Activated T-cell treated with anti-CD3 and anti-CD28 coated beads, Interleukin-2, amount 50 U/mL, for 48 hours (primary cell): ENCODE data around the gene ARHGEF28.

ENCODE experiments used
- DNase-seq, 2 experiments: peaks; one replicate each; pipeline ENCODE4 v3.0.0-alpha.2; 2020

Gene ARHGEF28

DNA sequence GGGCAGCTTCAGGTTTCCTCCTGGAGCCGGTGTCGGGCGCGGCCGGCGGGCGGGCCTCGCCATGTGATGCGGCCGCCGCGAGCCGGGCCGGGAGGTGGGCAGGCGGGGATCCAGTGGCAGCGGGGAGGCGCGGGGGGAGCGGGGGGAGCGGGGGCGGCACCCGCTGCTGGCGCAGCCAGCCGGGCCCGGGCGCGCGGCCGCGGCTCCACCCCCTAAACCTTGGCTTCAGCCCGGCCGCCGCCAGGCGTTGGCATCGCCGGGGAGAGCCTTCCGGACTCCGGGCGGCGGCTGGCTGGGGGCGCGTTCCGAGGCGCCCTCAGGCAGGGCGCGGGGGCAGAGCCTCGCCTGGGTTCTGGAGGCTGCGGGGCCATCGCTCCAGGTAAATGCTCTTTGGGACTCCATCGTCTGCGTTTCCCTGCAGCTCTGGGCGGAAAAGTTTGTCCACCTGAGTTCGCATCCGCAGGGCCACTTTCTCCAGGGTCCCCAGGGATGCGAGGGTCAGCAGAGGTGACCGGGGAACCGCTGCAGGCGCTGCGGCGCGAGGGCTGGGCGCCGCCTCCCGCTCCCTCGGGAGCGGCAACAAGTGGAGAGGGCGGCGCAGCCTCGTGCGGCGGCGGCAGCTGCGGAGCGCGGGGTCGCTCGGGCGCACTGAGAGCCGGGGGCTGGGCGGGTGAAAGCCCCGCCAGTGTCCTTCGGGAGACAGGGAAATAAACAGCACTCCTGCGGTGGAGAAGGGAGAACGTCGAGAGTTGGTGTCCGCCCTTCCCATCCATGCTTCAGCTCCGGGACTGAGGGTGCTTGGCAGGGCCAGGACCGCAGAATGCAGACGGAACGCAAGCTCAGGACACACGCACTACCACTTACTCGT is at the start of gene ARHGEF28:
Gene ARHGEF28, plus strand, starts transcription at position 253 of the 868 bp plus-strand sequence. CDS start 58,656 bp downstream, outside the sequence.
- peak; percentile 28 to 49 for DNase-seq

- DNase-seq, result no peak
Measured at GRCh38 chr5:73582285-73583145, 43.5 kb upstream of the ARHGEF28 start.

GRCh38 chr5:73587923-73588322 is 38.1 kb upstream of the ARHGEF28 start:
- no peak for DNase-seq

DNA sequence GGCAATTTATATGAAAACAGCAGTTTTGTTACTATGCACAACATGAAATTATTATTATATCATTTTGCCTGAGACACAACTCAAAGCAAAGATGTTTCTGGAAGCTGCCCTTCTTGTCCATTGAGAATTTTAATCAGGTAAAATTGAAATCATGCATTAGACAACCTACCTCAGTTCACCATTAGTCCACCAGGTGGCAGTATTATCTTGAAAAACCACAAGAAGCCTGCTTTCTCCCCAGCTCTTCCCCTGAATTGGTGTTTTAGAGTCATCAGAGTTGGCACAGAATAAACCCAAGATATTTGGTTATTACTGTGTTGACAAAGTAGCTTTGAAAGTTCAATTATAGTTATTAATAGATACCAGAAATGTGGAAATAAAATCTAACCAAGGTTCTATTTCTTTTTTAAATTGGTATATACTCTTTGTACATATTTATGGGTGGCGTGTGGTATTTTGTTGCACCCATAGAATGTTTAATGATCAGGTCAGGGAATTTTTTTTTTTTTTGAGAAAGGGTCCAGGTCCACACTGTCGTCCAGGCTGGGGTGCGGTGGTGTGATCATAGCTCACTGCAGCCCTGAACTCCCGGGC is 34.8 kb upstream of the ARHGEF28 start:
- no peak for DNase-seq

DNA sequence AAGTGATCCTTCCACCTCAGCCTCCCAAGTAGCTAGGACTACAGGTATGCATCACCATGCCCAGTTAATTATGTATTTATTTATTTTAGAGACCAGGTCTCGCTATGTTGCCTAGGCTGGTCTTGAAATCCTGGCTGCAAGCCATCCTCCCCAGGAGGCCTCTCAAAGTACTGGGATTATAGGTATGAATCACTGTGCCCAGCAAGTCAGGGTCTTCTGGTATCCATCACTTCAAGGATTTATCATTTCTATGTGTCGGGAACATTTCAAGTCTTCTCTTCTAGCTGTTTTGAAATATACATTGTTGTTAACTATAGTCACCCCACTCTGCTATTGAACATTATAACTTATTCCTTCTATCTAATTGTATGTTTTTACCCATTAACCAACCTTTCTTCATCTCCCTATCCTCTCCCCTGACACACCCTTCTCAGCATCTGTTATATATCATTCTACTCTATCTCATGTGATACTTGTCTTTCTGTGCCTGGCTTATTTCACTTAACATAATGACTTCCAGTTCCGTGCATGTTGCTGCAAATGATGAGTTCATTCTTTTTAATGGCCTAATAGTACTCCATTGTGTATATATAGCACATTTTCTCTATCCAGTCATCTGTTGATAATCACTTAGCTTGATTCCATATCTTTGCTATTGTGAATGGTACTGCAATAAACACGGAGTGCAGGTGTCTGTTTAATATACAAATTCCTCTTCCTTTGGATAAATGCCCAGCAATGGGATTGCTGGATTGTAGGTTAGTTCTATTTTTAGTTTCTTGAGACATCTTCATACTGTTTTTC is 34.1 kb upstream of the ARHGEF28 start:
- DNase-seq, result no peak

DNA sequence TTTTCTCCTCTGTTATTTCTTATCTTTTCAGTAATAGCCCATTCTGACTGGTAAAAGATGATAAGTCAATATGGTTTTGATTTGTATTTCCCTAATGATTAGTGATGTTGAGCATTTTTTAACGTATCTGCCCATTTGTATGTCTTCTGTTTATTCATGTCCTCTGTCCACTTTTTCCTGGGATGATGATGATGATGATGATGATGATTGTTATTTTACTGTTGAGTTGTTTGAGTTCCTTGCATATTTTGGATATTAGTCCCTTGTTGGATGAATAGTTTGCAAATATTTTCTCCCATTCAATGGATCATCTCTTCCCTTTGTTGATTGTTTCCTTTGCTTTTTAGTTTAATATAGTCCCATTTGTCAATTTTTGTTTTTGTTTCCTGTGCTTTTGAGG is 33.4 kb upstream of the ARHGEF28 start:
- DNase-seq, result no peak

DNA sequence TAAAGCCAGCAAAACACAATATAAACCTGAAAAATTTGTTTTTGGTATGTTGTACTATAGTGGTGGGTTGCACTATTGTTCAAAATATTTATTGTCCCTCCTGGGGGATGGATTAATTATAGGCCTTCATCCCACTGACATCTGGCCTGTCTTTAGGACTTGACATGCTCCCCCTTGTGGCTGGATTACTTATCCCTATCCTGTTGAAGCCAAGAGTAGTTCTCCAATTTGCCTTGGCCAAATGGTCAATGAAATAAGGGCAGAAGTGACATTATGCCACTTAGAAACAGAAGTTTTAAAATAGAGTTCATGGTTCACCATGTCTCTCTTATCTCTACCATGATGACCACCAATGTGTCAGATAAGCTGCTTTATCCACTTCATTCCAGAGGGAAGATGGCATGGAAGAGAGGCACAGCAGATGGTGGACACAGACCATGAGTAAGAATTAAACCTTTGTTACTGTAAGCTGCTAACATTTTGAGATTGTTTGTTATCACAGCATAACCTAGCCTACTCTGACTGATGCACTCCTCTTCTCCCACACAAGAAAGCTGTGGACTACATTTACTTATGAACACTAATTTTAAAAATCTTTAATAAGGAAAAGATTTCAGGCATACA is 29.2 kb upstream of the ARHGEF28 start:
- no peak for DNase-seq

GRCh38 chr5:73599380-73599779 is 26.6 kb upstream of the ARHGEF28 start:
- no peak for DNase-seq

- DNase-seq, result no peak
Measured at GRCh38 chr5:73603998-73604397, 22.0 kb upstream of the ARHGEF28 start.

- no peak for DNase-seq
Measured at GRCh38 chr5:73605223-73606087, 20.5 kb upstream of the ARHGEF28 start.

GRCh38 chr5:73606206-73606753 is 19.7 kb upstream of the ARHGEF28 start:
- no peak for DNase-seq

DNA sequence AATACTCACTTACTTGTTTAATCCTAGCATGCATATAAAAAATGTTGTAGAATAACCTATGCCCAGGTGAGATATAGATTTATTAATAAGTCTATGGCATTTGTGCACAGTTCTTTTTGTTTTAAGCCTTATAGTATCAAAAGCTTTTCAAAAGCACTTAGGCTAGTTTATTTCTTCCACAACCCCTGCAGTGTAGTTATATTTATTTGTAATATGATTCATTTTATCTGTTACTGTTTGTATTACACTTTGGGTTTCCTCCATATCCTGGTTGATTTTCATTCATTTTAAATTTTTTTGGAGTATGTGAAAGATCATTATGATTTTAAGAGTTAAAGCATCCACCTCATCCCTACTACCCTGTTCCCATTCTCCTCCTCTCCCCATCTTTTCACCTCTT is 18.8 kb upstream of the ARHGEF28 start:
- no peak for DNase-seq

DNA sequence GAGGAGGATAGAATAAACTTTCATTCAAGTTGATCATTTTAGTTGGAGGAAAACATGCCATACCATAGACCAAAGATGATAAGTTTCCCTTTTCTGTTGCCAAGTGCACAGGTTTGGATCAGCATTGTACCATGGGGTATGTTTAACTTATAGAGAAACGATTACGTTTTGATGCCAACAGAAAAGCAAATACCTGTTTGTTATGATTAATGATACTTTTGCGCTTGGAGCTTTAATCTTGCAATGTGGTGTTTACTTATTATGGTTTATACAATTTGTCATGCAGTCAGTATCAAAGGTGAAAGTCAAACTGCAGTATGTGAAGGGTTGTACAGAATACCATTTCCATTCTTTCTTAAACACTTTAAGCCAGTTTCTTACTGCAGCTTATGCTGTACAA is 13.2 kb upstream of the ARHGEF28 start:
- no peak for DNase-seq

DNA sequence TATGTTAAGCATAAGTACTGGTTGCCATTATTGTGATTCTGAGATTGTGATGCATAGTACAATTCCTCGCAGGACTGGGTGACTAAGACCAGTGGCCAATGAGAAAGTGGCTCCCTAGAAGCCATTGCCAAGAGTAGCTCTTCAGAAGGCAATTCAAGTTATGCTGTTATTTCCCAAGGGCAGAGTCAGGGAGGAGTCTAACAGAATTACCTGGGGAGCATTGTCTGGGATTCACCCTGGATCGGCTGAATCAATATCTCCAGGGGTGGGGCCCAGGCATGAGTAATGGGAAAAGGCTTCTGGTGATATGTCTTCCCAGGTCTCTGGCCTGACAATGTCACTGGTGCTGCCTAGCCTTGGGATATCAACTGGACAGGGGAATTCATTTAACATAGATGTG is 10.9 kb upstream of the ARHGEF28 start:
- DNase-seq, result no peak

GRCh38 chr5:73615947-73616346 is 10.0 kb upstream of the ARHGEF28 start:
- DNase-seq, result no peak

DNA sequence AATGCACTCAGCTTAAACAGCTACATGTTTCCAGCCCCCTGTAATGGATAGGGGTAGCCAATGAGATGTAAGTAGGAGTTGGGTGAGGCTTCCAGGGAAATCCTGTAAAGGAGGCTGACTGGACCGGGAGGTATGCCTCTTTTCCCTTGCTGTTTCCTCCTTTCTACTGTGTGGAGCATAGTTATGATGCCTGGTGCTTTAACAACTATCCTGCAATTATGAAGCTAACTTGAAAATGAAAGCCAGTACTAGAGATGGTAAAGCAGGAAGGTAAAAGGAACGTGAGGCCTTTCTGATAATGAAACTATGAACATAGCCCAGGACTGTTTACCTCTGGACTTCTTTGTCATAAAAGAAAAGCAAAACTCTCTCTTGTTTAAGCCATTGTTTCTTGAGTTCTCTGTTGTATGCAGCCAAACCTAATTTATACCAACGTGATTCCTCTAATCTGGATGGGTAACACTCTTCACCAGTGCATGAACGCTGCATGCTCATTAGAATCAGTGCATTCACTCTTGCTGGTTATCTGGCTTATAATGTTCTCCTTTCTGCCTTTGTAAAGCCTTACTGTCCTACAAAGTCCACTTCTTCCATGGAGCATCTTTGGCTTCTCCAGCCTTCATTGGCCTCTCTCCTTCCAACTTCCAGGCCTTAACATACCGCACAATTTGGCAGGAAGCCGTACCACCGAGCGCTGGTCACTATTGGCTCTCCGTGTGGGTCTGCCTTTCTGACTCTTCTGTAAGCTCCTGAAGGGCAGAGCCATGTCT is 8.3 kb upstream of the ARHGEF28 start:
- DNase-seq, result no peak

DNA sequence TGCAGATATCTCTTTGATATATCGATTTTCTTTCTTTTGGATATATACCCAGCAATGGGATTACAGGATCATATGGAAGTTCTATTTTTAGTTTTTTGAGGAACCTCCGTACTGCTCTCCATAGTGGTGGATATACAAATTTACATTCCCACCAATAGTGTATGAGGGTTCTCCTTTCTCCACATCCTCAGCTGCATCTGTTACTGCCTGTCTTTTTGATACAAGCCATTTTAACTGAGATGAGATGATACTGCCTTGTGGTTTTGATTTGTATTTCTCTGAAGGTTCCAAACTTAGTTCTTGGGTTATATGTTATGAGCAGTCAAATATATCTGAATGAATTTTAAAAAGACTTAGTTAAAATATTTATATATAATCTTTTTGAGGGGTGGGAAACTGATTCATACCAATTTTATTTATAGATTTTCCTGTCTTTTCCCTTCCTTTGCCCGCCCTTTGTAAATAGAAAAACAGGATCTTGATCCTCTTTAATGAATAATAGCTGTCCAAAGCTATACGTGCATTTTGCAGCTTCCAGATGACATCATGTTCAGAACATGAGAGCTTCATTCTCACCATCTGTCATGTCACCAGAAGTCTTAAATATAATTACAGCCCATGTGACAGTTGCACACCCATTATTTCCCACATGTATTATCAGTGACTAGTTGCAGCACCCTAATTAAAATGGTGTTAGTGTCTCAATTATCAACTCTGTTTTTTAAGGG is 6.2 kb upstream of the ARHGEF28 start:
- no peak for DNase-seq

- DNase-seq, result no peak
Measured at GRCh38 chr5:73620334-73620687, 5.7 kb upstream of the ARHGEF28 start.

- no peak for DNase-seq
Measured at GRCh38 chr5:73623060-73623459, 2.9 kb upstream of the ARHGEF28 start.
